Thoracic aorta (tissue), 2 donors: ENCODE results near the gene VASP. TPM values are rescaled to one million over a fixed set of nuclear protein-coding genes. Genes with fewer than 3 reads are reported as not detected.

Experiments
- ATAC-seq: fragments of 150-250 bp; one replicate; pipeline ENCODE4 v1.8.0; 2017; ENCODE audit warnings: low read depth; ENCODE audit not compliant: insufficient number of reproducible peaks, low FRiP score
- DNase-seq: peaks from one replicate; pipeline ENCODE4 v3.0.0-alpha.2; 2020; ENCODE audit warnings: low spot score
- H3K27ac ChIP-seq, 2 donors: fragments of 200-600 bp; sonication (generic); 1 replicate in 1 of 2; 2 replicates in 1 of 2; pipeline ENCODE4 v1.5.1; 2016; ENCODE audit warnings: mild to moderate bottlenecking in 2 of 2, moderate library complexity in 2 of 2
- H3K27me3 ChIP-seq: fragments of 200-600 bp; sonication (generic); replicated peaks from 2 replicates; pipeline ENCODE4 v1.6.0; 2016; ENCODE audit warnings: mild to moderate bottlenecking; ENCODE audit not compliant: insufficient read depth
- H3K36me3 ChIP-seq: fragments of 200-600 bp; sonication (generic); one replicate; pipeline ENCODE4 v1.5.1; 2016
- H3K4me1 ChIP-seq, 2 donors: fragments of 200-600 bp; sonication (generic); 1 replicate in 1 of 2; 2 replicates in 1 of 2; pipeline versions ENCODE4 v1.5.1 to v1.6.0; 2016; ENCODE audit warnings: low read depth in 2 of 2, mild to moderate bottlenecking in 1 of 2; ENCODE audit not compliant: control insufficient read depth in 1 of 2
- H3K4me3 ChIP-seq: fragments of 200-600 bp; sonication (generic); 2 replicates; pipeline ENCODE4 v1.5.1; 2016; ENCODE audit warnings: mild to moderate bottlenecking
- H3K9me3 ChIP-seq: fragments of 200-600 bp; sonication (generic); 2 replicates; pipeline ENCODE4 v1.5.1; 2016
- CTCF ChIP-seq: fragments of 200-600 bp; sonication (generic); IDR thresholded peaks from one replicate; pipeline ENCODE4 v1.5.1; 2019; ENCODE audit warnings: antibody characterized with exemption
- total RNA-seq, 2 donors: library from RNA; depleted of rRNA; stranded (reverse); fragments of >200 nt; gene quantifications; one replicate each; pipeline versions ENCODE4 v1.1.0 to v1.2.3, GENCODE V29; 2016

VASP gene
- total RNA-seq, 2 donors from 2014 or later = 208 to 287 TPM

GRCh38 chr19:45502111-45502510 is 5.2 kb upstream of the VASP start:
- DNase-seq = no peak
- Histone ChIP-seq H3K4me1 (peaks cover 13 to 24% of the 10 kb centered on the region in 2 donors), H3K9me3 (no peaks in the 10 kb centered on the region), H3K36me3 (no peaks in the 10 kb centered on the region), H3K4me3 (no peak overlapping the region), H3K27ac (no peak overlapping the region), H3K27me3 (no peaks in the 10 kb centered on the region)
- TF ChIP-seq CTCF = no peak
- ATAC-seq = no peak

DNA sequence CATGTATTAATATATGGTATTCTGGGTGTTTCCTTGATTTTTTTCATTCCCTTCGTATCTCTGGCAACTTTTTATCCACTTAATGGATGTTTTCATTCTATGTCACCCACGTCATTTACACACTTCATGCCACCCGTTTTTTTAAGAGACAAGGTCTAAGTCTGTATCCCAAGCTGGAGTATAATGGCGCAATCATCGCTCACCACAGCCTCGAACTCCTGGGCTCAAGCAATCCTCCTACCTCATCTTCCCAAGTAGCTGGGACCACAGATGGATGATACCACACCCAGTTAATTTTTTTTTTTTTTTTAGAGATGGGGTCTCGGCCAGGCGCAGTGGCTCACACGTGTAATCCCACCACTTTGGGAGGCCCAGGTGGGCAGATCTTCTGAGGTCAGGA is 3.4 kb upstream of the VASP start:
- TF ChIP-seq CTCF = no peak
- ATAC-seq (no peak), DNase-seq (no peak)
- Histone ChIP-seq H3K27me3 (no peaks in the 10 kb centered on the region), H3K27ac (no peak overlapping the region), H3K36me3 (no peaks in the 10 kb centered on the region), H3K4me1 (peaks cover 3 to 12% of the 10 kb centered on the region in 2 donors), H3K4me3 (no peak overlapping the region), H3K9me3 (no peaks in the 10 kb centered on the region)

- no peak for DNase-seq
- Histone ChIP-seq H3K27me3 (no peaks in the 10 kb centered on the region), H3K4me1 (peaks cover 0 to 17% of the 10 kb centered on the region in 2 donors), H3K4me3 (no peak overlapping the region), H3K27ac (peak overlapping the region in 1 of 2 donors; percentile 99), H3K36me3 (no peaks in the 10 kb centered on the region), H3K9me3 (no peaks in the 10 kb centered on the region)
- ATAC-seq = no peak
- no peak for TF ChIP-seq CTCF
These were observed 1.9 kb upstream of the VASP start for GRCh38 chr19:45505151-45505995.

GRCh38 chr19:45505996-45506245 is 1.4 kb upstream of the VASP start:
- no peak for TF ChIP-seq CTCF
- ATAC-seq = no peak
- H3K4me1 ChIP-seq = peaks cover 0 to 23% of the 10 kb centered on the region in 2 donors

GRCh38 chr19:45506246-45506988 is 862 bp upstream of the VASP start:
- peak overlapping the region; percentile 96 to 99 for H3K27ac ChIP-seq
- H3K4me1 ChIP-seq = peaks cover 0 to 27% of the 10 kb centered on the region in 2 donors
- ATAC-seq (peak; percentile 42), DNase-seq (peak; percentile 65)
- no peaks in the 10 kb centered on the region for H3K9me3 ChIP-seq
- no peaks in the 10 kb centered on the region for H3K36me3 ChIP-seq
- peak overlapping the region; percentile 95 for H3K4me3 ChIP-seq
- no peaks in the 10 kb centered on the region for H3K27me3 ChIP-seq
- peak; percentile 13 for TF ChIP-seq CTCF

More at GRCh38 chr19:45505996-45506245, 1.4 kb upstream of the VASP start:
- Histone ChIP-seq H3K27ac (peak overlapping the region; percentile 96 to 99), H3K27me3 (no peaks in the 10 kb centered on the region), H3K9me3 (no peaks in the 10 kb centered on the region), H3K4me3 (peak overlapping the region; percentile 95), H3K36me3 (no peaks in the 10 kb centered on the region)
- DNase-seq = no peak
